ENCODE measurements around the gene MUC4. TPM values are rescaled to one million over a fixed set of nuclear protein-coding genes. Genes with fewer than 3 reads are reported as not detected.

Gene MUC4
- total and polyA plus RNA-seq, 2 experiments from 2014 or later, result not detected

- Histone ChIP-seq H3K36me3 (ENCODE audit: low read depth) (no peaks in the 10 kb centered on the region), H3K9ac (no peak overlapping the region), H3K27me3 (replicated peaks; ENCODE audit: insufficient read depth) (peaks cover 21% of the 10 kb centered on the region), H3K9me3 (ENCODE audit: low read depth) (no peaks in the 10 kb centered on the region), H3F3A (ENCODE audit: insufficient read depth) (no peaks in the 10 kb centered on the region), H4K20me1 (ENCODE audit: insufficient read depth) (no peaks in the 10 kb centered on the region), H3K27ac (no peak overlapping the region), H3K9me2 (ENCODE audit: insufficient read depth) (no peaks in the 10 kb centered on the region), H2AFZ (no peak overlapping the region), H3K4me2 (ENCODE audit: unreplicated experiment) (no peak overlapping the region), H3K4me3 (no peak overlapping the region), H3K79me2 (ENCODE audit: insufficient read depth) (no peaks in the 10 kb centered on the region), H3K4me1 (ENCODE audit: insufficient read depth) (no peaks in the 10 kb centered on the region)
- in situ Hi-C loops (cut with MboI), result no loop called here
- TF ChIP-seq EZH2phosphoT487 (IDR thresholded peaks at IDR 0.05; ENCODE audit: insufficient read depth, low read depth) (no peak), EZH2 (IDR thresholded peaks at IDR 0.05; ENCODE audit: insufficient read depth, poor library complexity, severe bottlenecking) (no peak)
- 62 to 66% methylated on average over 21 to 22 of the region's 22 CpGs for WGBS, 2 experiments (ENCODE audit: low coverage in 1 of 2, low lambda C conversion rate in 2 of 2, missing lambda C conversion rate in 2 of 2)
- no peak for DNase-seq
Measured at GRCh38 chr3:195809796-195810454, 1.8 kb downstream of the MUC4 start.

- Histone ChIP-seq H2AFZ (no peak overlapping the region), H3K79me2 (ENCODE audit: insufficient read depth) (no peaks in the 10 kb centered on the region), H3K9ac (no peak overlapping the region), H3K4me2 (ENCODE audit: unreplicated experiment) (no peak overlapping the region), H3K27me3 (replicated peaks; ENCODE audit: insufficient read depth) (peaks cover 25% of the 10 kb centered on the region), H3K9me3 (ENCODE audit: low read depth) (no peaks in the 10 kb centered on the region), H3K9me2 (ENCODE audit: insufficient read depth) (no peaks in the 10 kb centered on the region), H3K4me1 (ENCODE audit: insufficient read depth) (no peaks in the 10 kb centered on the region), H3K4me3 (no peak overlapping the region), H3F3A (ENCODE audit: insufficient read depth) (no peaks in the 10 kb centered on the region), H3K27ac (no peak overlapping the region), H3K36me3 (ENCODE audit: low read depth) (no peaks in the 10 kb centered on the region), H4K20me1 (ENCODE audit: insufficient read depth) (no peaks in the 10 kb centered on the region)
- no peak for DNase-seq
- TF ChIP-seq EZH2 (IDR thresholded peaks at IDR 0.05; ENCODE audit: insufficient read depth, poor library complexity, severe bottlenecking) (no peak), EZH2phosphoT487 (IDR thresholded peaks at IDR 0.05; ENCODE audit: insufficient read depth, low read depth) (no peak)
- 66 to 67% methylated on average over 16 to 17 of the region's 17 CpGs for WGBS, 2 experiments (ENCODE audit: low coverage in 1 of 2, low lambda C conversion rate in 2 of 2, missing lambda C conversion rate in 2 of 2)
- in situ Hi-C loops (cut with MboI), result no loop called here
Measured at GRCh38 chr3:195809291-195809785, 2.4 kb downstream of the MUC4 start.

- Histone ChIP-seq H3K4me1 (ENCODE audit: insufficient read depth) (no peaks in the 10 kb centered on the region), H3K27ac (no peak overlapping the region), H3F3A (ENCODE audit: insufficient read depth) (no peaks in the 10 kb centered on the region), H3K4me2 (ENCODE audit: unreplicated experiment) (no peak overlapping the region), H3K9me3 (ENCODE audit: low read depth) (no peaks in the 10 kb centered on the region), H3K79me2 (ENCODE audit: insufficient read depth) (no peaks in the 10 kb centered on the region), H4K20me1 (ENCODE audit: insufficient read depth) (no peaks in the 10 kb centered on the region), H3K4me3 (no peak overlapping the region), H2AFZ (no peak overlapping the region), H3K27me3 (replicated peaks; ENCODE audit: insufficient read depth) (peaks cover 28% of the 10 kb centered on the region), H3K9ac (no peak overlapping the region), H3K9me2 (ENCODE audit: insufficient read depth) (no peaks in the 10 kb centered on the region), H3K36me3 (ENCODE audit: low read depth) (no peaks in the 10 kb centered on the region)
- TF ChIP-seq EZH2phosphoT487 (IDR thresholded peaks at IDR 0.05; ENCODE audit: insufficient read depth, low read depth), result no peak
- no peak for TF ChIP-seq EZH2 (IDR thresholded peaks at IDR 0.05; ENCODE audit: insufficient read depth, poor library complexity, severe bottlenecking)
- peak; percentile 13 for DNase-seq
- in situ Hi-C loops (cut with MboI), result no loop called here
- WGBS, 2 experiments (ENCODE audit: low coverage in 1 of 2, low lambda C conversion rate in 2 of 2, missing lambda C conversion rate in 2 of 2), result 74 to 80% methylated on average over 9 to 11 of the region's 11 CpGs
Measured at GRCh38 chr3:195808741-195809290, 2.9 kb downstream of the MUC4 start.

GRCh38 chr3:195807681-195808121 is 4.0 kb downstream of the MUC4 start:
- Histone ChIP-seq H3K9me2 (ENCODE audit: insufficient read depth) (no peaks in the 10 kb centered on the region), H3K4me3 (no peak overlapping the region), H3K9me3 (ENCODE audit: low read depth) (no peaks in the 10 kb centered on the region), H2AFZ (no peak overlapping the region), H3K36me3 (ENCODE audit: low read depth) (no peaks in the 10 kb centered on the region), H3K27me3 (replicated peaks; ENCODE audit: insufficient read depth) (peaks cover 38% of the 10 kb centered on the region), H3K4me2 (ENCODE audit: unreplicated experiment) (no peak overlapping the region), H3K79me2 (ENCODE audit: insufficient read depth) (no peaks in the 10 kb centered on the region), H3K27ac (no peak overlapping the region), H3K9ac (no peak overlapping the region), H3K4me1 (ENCODE audit: insufficient read depth) (no peaks in the 10 kb centered on the region), H3F3A (ENCODE audit: insufficient read depth) (no peaks in the 10 kb centered on the region), H4K20me1 (ENCODE audit: insufficient read depth) (no peaks in the 10 kb centered on the region)
- in situ Hi-C loops (cut with MboI), result no loop called here
- WGBS, 2 experiments (ENCODE audit: low coverage in 1 of 2, low lambda C conversion rate in 2 of 2, missing lambda C conversion rate in 2 of 2), result 78 to 84% methylated on average over 15 of the region's 15 CpGs
- TF ChIP-seq EZH2phosphoT487 (IDR thresholded peaks at IDR 0.05; ENCODE audit: insufficient read depth, low read depth), result no peak
- no peak for TF ChIP-seq EZH2 (IDR thresholded peaks at IDR 0.05; ENCODE audit: insufficient read depth, poor library complexity, severe bottlenecking)
- DNase-seq, result no peak
